HG03108 (cell line): ENCODE results near the gene CRHR2.

ENCODE experiments used
- ATAC-seq: cut with Tn5 transposase; IDR thresholded peaks from one replicate; pipeline ENCODE4 v1.9.1; 2021; ENCODE audit warnings: moderate library complexity; ENCODE audit not compliant: unreplicated experiment

The CRHR2 gene

DNA sequence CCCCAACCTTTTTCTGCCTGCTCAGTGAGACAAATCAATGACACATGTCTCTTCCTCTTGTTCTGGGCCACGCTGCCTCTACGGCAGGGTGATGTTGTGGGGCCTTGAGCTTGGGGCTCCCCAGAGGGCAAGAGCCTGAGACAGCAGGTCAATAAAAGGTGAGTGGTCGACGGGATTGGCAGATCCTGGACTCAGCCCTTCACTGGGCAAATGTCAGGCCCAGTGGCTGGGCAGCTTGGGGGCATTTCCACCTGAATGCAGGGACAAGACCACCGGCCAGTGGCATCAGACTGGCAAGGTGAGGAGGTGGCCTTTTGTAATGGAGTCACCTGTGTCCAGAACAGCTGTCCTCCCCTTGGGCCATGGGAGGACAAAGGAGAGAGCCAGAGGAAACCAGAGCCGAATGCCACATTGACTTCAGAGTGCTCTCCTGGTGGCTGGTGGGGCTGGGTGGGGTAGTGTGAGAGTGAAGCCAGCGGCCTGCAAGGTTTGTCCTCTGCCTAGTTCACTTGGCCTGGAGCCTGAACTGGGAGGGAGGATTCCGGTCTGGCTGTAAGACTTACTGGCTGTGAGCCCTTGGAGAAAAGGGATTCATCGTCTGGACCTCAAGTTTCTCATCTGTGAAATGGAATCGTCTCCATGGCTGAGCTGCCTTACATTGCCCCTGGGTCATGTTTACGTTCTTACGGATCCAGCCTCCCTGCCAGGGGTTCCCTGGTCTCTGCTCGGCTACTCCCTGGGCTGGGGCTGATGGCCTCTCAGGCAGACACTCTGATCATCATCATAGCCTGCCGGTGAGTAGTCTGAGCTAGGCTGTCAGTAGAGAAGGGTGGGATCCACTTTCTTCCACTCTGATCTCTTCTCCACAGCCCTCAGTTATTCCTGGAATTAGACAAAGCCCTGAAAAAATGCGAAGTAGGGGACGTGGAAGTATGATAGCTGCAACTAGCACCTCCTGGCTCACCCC is 25.4 kb upstream of the CRHR2 start:
- no peak for ATAC-seq

DNA sequence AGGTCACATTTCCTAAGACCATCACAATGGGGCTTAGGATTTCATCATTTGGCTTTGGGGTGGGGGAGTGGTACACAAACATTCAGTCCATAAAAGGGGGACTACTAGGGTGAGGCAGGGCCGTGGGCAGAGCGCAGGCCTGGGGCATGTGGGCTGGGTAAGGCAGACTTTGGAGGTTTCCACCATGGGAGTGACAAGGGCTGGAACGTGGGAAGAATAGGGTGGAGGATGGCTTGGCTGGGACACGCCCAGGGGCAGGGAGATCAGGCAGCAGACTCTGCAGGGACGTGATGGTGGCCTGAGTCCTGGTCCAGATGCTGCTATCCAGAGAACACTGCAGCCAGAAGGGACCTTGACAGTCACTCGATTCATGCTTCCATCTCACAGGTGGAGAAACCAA is 24.7 kb upstream of the CRHR2 start:
- no peak for ATAC-seq

GRCh38 chr7:30706316-30706715 is 24.1 kb upstream of the CRHR2 start:
- ATAC-seq: no peak

- ATAC-seq: no peak
These were observed 23.3 kb upstream of the CRHR2 start for GRCh38 chr7:30705596-30705995.

GRCh38 chr7:30705008-30705407 is 22.8 kb upstream of the CRHR2 start:
- no peak for ATAC-seq

DNA sequence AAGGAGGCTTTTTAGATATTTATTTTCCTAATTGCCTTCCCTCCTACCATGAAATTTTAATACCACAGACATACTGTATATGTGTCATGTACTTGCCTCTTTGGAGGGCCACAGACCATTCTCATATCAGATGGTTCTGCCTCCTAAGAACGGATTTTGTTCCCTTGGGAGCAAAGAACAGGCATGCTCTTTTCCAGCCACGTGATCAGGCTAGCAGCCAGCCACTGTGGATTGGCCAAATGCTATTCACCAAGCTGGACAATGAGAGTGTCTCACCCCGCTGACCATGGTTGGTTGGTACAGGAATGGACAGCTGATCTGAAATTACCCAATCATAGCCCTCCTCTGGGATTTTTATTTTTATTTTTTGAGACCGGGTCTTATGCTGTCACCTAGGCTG is 21.5 kb upstream of the CRHR2 start:
- ATAC-seq: no peak

DNA sequence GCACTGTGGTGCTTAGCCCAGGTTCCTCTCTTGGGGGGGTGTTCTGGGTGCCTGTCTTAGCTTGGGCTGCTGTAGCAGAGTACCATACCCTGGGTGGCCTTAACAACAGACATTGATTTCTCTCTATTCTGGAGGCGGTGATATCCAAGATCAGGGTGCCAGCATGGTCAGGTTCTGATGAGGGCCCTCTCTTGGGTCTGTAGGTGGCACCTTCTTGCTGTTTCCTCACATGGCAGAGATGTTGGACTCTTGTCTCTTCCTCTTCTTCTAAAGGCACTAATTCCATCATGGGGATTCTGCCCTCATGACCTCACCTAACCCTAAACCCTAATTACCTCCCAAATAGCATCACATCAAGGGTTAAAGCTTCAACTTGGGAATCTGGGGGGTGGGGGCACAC is 19.9 kb upstream of the CRHR2 start:
- ATAC-seq: no peak

- ATAC-seq: no peak
These were observed 18.7 kb upstream of the CRHR2 start for GRCh38 chr7:30700941-30701340.

GRCh38 chr7:30699706-30700495 is 17.6 kb upstream of the CRHR2 start:
- no peak for ATAC-seq

DNA sequence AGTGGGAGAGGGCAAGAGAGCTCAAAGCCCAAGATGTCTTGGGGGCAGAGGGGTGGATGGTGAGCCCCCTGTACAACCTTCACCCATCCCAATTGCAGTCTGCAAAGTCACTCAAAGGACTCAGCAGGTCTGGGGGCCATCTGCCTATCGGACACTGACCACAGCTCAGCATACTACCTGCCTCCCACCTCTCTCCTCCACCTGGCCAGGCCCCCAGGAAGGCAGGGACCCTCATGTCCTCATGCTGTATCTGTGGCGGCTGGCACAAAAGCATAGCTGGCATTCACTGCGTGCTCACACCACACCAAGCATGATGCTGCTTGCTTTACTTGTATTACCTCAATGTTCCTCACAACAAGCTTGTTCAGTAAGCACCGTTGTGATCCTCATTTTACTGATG is 16.2 kb upstream of the CRHR2 start:
- ATAC-seq: no peak

DNA sequence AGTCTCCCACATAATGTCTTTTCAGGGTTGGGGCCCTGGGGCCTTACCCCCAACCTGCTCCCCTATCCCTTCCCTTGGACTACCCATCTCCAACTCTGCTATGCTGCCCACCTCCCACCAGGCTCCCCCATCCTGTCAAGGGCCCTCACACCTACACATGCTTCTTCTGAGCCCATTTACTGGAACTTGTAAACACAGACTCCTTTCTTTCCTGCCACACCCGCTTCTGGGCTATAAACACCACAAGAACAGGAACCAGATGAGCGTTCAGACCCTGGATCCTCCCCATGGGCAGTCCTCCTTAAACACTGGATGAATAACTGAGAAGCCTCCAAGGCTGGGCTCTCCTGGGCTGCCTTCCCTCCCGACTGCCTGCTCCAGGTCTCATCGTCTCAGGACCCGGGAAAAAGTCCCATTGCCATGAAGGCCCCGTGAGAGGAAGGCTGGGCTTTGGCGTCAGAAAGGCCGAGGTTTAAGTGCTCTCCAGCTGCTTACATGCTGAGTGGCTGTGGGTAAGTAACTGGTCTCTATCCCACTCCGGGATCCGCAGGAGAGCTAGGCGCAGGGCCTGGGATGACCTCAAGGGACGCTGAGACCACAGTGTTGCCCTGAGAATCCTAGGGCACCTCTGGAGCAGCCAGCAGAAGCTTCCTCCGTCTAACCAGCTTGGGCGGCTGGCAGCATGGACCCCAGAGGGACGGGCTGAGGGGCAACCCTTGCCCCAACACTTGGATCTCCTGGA is 15.6 kb upstream of the CRHR2 start:
- no peak for ATAC-seq

- ATAC-seq: no peak
These were observed 12.8 kb upstream of the CRHR2 start for GRCh38 chr7:30694774-30695721.

- no peak for ATAC-seq
These were observed 12.0 kb upstream of the CRHR2 start for GRCh38 chr7:30694218-30694745.

DNA sequence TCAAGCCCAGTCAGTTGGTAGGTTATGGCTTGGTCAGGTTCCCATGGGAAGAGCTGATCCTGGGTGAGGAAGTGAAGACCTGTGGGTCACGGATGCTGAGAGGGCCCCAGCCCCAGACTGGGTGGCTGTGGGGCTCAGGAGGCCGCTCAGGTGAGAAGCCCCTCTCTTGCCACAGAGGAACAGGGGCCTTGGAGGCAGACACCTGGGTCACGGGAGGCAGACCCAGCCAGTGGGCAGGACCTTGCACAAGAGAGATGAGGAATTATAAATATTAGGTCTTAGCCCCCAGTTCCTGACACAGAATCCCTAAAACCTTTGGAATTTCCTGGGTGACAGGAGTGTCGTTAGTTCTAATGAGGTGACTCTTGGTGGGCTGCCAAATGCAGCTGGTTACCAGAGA is 10.6 kb upstream of the CRHR2 start:
- ATAC-seq: no peak

- no peak for ATAC-seq
These were observed 10.2 kb upstream of the CRHR2 start for GRCh38 chr7:30692438-30692837.

GRCh38 chr7:30690011-30690410 is 7.8 kb upstream of the CRHR2 start:
- no peak for ATAC-seq

DNA sequence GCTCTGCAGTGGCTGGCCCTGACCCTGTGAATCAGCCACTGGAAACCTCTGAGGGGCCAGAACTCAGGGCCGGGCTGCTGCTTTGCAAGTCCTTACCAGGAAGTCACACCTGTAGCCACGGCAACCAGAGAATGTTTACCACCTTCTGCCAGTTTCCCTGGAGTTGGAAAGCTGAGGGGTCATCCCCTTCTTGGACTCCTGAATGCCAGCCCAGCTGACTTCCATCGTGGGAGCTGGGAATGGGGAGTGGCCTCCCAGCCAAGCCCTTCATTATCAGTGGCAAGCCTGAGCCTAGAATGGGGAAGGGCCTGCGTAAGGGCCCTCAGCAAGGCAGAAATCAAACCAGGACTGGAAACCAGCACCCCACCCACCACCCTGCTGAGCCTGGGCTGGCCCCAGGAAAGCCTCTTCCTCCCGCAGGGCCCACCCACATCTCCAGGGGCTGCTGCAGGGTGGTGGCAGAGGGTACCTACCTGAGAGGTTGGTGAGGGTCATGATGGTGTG is 6.5 kb upstream of the CRHR2 start:
- ATAC-seq: no peak

GRCh38 chr7:30687604-30688003 is 5.3 kb upstream of the CRHR2 start:
- no peak for ATAC-seq

GRCh38 chr7:30684351-30684750 is 2.1 kb upstream of the CRHR2 start:
- ATAC-seq: no peak

DNA sequence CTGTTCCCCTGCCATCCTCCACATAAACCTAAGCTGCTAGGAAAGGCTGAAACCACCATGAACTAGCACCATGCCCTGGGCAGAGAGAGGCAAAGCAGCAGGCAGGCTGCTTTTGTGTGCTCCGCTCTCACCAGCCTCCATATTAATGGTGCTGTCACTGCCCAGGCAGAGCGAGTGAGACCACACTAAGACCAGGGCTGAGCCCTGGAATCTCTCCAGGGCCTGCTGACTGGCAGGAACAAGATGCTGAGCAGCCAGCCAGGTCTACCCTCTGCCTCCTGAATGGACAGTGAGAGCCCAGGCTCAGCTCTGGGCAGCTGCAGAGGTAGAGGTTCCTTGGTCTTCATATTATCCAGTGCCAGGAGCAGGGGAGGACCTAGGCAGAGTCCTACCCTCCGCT is 1.6 kb upstream of the CRHR2 start:
- no peak for ATAC-seq
